ENCODE measurements around the gene IL37.

GRCh38 chr2:112933261-112933660 lies 22.3 kb downstream of the IL37 start:
- TF ChIP-seq POLR2AphosphoS5 (IDR thresholded peaks at IDR 0.05; ENCODE audit: low read depth, low read length) (no peak), POLR2A (IDR thresholded peaks at IDR 0.05; ENCODE audit: low read depth, low read length) (no peak), TAF1 (IDR thresholded peaks at IDR 0.05; ENCODE audit: low read depth, low read length) (no peak), SPI1 (IDR thresholded peaks at IDR 0.05; ENCODE audit: low read depth, low read length) (no peak), POU2F2 (IDR thresholded peaks at IDR 0.05; ENCODE audit: low read depth, low read length) (no peak), PAX5 (IDR thresholded peaks at IDR 0.05; ENCODE audit: insufficient read depth, low read length, severe bottlenecking) (no peak)
